GM21390 (cell line): ENCODE data around the gene IKZF2.

Experiments used
- ATAC-seq: cut with Tn5 transposase; IDR thresholded peaks from one replicate; pipeline ENCODE4 v1.9.1; 2021; ENCODE audit not compliant: unreplicated experiment

IKZF2 gene

DNA sequence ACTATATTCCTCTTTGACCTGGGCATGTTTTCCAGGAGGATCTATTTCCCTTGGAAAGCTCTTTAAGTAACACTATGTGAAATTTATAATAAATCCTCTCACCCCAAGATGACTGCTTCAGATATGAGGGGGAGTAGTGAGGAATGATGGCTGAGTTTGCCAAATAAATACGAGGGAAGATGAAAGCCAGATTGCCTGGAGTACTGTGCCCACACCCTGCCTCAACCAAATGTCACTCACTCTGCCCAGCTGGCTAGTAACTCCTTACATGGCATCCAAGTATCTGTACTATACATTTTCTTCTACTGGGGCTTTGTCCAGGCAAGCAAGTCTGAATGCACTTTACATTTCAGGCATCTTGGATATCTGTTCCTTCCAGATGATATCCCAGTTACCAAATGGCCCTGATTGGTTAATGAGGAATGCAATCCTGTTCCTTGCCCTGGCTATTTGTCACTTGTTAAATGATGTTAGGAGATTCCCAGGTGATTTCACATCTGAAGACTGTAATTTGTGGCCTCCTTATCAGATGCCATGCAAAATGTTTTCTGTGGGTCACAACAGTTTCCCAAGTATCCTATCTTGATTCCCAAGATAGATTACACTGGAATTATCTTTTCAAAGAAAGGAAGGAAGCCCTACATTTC, 191.8 kb downstream of the IKZF2 start:
- no peak for ATAC-seq

DNA sequence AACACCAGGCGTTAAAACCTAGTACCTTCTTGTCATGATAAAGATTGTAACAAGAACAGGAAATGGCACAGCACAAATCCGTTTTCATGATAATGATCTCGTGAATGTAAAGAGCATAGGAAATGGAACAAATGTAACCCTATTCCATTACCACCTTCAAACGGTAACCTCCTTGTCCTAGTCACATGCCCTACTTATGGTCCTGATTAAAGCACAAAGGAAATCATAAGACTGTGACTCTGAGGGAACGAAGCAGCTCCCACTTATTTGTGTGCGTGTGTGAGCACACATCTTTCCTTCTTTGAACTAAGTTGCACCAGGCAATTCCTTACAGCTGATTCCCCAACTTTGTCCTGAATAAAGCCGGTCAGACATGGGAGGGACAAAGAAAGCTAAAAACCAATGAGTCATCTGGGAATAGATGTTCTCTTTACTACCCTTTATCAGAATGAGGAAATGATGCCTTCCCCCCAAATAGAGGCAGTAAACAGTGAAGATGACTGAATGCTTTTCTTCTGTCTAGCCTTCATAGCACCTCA, 192.6 kb downstream of the IKZF2 start:
- ATAC-seq = no peak

DNA sequence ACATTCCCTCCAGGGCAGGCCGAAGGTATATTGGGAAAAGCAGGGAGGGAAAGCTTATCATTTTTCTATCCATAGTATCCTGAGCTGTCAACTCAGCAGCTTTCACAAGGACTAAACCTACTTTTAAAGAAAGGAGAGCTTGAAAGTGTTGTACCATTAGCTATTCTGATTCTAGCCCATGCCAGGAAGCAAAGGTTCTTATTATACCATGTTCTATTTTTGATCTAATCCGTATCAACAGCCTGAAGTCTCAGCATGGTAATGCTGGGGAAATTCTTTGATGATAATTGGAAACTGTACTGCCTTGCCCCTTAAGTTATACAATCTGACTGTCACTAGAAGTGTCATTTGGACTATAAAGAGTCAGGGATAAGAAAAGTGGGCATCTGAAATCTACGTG, 193.3 kb downstream of the IKZF2 start:
- ATAC-seq = no peak

DNA sequence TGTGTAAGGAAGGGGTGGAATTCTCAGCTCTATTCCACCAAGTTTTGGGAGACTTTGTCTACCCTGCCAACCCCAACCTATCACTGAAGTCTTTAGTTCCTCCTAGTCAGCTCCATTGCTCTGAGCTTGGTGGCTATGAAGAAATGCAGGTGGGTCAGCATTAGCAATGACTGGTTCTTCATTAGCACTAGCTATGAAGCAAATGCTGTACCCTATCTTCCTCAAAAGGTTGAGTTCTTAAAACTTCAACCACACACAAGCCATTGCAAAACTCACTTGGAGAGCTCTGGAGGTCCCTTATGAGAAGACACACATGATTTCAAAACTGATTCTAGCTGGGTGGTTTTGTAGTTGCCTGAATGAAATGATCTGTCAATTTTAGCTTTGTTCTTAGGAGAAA, 193.8 kb downstream of the IKZF2 start:
- no peak for ATAC-seq

DNA sequence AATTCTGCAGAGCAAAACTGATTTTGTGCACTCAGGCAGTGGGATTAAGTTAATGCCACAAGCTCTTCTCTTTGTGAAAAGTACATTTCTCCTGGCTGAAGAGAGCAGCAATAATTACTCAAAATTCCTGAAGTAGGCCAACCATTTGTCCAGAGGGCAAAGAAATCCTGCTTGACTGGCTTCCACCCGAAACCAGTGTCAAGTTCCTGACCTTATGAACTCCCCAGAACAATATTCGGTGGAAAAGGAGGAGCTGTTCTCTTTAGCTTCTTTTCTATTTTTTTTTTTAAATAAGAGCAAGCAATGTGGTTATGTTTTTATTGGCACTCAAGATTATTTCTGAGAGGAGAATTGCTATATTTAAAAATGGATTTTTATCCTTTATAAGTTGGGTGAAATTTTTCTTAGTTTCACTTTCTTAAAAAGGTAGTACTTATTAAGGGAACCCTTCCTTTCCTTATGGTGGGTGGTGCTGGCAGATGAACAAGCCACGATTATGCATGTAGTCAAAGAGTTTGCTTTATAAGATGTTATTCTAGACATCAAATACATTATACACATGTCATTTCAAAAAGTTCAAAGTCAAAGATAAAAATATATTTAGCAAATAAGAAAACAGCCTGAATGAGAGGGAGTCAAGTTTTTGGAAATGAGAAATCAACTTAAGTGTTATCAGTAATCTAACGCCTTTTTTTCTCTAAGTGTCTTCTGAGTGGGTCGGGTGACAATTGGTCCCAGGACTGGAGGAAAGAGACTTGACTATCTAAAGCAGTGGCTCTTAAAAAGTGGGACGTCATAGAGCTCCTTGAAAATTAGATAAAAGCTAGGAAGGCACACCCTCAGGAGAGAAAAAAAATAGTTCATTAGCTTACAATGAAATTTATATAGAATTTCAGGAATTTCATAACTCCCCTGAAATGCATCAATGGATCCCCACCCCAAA, 194.5 kb downstream of the IKZF2 start:
- no peak for ATAC-seq

DNA sequence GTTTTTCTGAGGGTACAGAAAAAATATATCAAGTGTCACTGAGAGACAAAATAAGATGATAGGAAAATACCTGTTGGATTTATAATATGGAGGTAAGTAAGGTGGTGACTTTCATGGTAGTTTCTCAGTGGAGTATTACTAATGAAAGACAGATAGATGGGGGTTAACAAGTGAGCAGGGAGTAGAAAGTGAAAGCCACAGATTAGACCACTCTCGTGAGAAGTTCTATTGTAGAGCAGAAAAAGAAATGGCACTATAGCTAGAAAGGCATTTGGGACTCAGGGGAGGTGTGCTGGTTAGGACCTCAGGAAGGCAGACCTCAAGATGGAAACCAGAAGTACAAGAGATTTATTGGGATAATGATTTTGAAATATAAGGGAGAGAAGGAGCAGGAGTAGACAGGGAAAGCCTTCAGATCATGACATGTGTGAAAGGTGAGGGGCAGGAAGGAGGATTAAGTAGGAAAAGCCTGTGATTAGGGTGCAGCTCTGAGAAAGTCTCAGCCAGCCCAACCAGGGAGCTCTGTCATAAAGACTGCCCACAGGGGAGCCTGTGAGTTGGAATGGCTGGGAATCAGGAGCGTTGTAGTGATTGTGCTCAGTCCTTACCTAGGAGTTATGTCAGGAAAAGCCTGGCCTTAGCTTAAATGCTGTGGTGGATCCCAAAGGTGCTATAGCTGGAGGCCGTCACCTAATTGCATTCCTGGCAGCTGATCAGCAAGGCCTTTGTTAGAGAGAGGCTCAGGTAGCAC, 198.1 kb downstream of the IKZF2 start:
- ATAC-seq = peak; percentile 92

DNA sequence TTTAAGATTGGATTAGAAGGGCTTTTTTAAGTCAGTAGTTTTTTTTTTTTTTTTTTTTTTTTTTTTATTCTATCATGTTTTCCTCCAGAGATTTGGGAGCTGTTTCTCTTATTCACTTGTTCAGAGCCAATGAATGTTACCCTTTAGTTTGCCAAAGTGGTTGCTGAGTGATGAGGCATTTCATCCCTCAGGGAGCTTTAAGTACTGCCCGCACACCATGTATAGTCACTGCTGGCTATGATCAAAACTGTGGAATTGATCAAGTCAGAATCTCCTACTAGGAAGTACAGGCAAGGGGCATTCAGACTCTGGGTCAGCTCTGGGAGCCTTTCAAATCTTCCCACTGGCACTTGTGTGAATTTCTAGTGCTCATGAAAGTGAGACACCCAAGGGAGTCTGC, 201.6 kb downstream of the IKZF2 start:
- no peak for ATAC-seq
